Measurements from ENCODE around the gene MRPS31.
"Not testable (repeated sequence)": the region's sequence is repeated elsewhere in the genome, so short reads cannot be mapped to it uniquely, and the experiment has no call there.

MRPS31 gene

GRCh38 chr13:40764587-40765403 is 6.2 kb downstream of the MRPS31 start:
- H3K27ac ChIP-seq, result no peak overlapping the region
- DNase-seq (ENCODE audit: low read depth, low spot score), result no peak

- H3K27ac ChIP-seq, result no peak overlapping the region
- DNase-seq (ENCODE audit: low read depth, low spot score), result no peak
Measured at GRCh38 chr13:40762849-40763248, 8.1 kb downstream of the MRPS31 start.

DNA sequence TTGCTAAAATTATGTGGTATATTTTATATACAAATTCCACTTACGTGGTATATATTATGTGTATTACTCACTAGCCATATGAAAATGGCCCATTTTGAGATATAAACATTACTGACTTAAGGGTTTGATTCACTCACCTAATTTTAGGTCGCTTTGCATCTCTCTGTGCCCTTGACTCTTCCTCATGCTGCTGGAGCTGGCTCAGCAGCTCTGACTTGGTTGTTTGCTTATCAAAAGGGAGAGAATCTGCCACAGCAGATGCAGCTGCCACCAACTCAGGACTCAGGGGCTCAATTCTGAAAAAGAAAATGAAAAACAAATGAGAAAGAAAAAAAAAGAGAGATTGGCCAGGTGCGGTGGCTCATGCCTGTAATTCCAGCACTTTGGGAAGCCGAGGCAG is 12.2 kb downstream of the MRPS31 start:
- DNase-seq (ENCODE audit: low read depth, low spot score), result no peak
- H3K27ac ChIP-seq, result no peak overlapping the region

GRCh38 chr13:40756042-40756441 is 14.9 kb downstream of the MRPS31 start:
- DNase-seq (ENCODE audit: low read depth, low spot score), result no peak
- H3K27ac ChIP-seq, result no peak overlapping the region

GRCh38 chr13:40755082-40755700 is 15.8 kb downstream of the MRPS31 start:
- no peak for DNase-seq (ENCODE audit: low read depth, low spot score)
- no peak overlapping the region for H3K27ac ChIP-seq

DNA sequence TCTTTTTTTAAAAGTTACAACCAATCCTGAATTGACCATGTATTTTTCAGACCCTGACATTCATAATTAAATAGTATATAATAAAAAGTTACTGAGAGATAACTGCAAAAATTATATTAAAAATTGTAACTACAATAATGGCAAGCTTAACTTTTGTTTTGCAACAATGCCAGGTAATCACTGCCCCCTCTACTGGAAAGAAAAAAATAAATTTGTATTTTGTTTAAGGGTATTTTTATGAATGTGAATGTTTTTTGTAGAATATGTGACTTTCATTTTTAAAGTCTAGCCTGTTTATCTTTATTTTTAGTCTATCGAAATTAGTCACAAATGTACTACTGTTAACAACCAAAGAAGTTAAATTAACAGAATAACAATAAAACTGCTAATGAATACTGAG is 21.7 kb downstream of the MRPS31 start:
- no peak overlapping the region for H3K27ac ChIP-seq
- no peak for DNase-seq (ENCODE audit: low read depth, low spot score)

DNA sequence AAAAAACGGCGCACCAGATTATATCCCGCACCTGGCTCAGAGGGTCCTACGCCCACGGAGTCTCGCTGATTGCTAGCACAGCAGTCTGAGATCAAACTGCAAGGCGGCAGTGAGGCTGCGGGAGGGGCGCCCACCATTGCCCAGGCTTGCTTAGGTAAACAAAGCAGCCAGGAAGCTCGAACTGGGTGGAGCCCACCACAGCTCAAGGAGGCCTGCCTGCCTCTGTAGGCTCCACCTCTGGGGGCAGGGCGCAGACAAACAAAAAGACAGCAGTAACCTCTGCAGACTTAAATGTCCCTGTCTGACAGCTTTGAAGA is 35.8 kb downstream of the MRPS31 start:
- not testable (repeated sequence) for DNase-seq (ENCODE audit: low read depth, low spot score); H3K27ac ChIP-seq

GRCh38 chr13:40734536-40735231 is 36.3 kb downstream of the MRPS31 start:
- not testable (repeated sequence) for H3K27ac ChIP-seq

DNA sequence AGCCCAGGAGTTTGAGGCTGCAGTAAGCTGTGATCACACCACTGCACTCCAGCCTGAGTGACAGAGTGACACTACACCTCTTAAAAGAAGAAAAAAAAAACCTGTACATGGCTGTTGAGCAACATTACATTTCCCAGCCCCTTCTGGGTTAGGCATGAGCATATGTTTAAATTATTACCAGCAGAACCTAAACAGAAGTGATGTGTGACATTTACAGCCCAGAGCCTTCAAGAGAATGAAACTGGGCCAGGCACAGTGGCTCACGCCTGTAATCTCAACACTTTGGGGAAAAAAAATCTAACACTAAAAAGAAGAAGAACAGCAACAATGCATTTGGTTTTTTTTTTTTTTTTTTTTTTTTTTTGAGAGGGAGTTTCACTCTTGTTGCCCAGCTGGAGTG is 38.3 kb downstream of the MRPS31 start:
- DNase-seq (ENCODE audit: low read depth, low spot score), result no peak
- no peak overlapping the region for H3K27ac ChIP-seq

More at GRCh38 chr13:40734536-40735231, 36.3 kb downstream of the MRPS31 start:
- DNase-seq (ENCODE audit: low read depth, low spot score), result not testable (repeated sequence)

GRCh38 chr13:40728595-40728994 is 42.4 kb downstream of the MRPS31 start:
- no peak for DNase-seq (ENCODE audit: low read depth, low spot score)

GRCh38 chr13:40714433-40714832 is 56.6 kb downstream of the MRPS31 start:
- not testable (repeated sequence) for H3K27ac ChIP-seq; DNase-seq (ENCODE audit: low read depth, low spot score)

More at GRCh38 chr13:40728595-40728994, 42.4 kb downstream of the MRPS31 start:
- H3K27ac ChIP-seq, result no peak overlapping the region

DNA sequence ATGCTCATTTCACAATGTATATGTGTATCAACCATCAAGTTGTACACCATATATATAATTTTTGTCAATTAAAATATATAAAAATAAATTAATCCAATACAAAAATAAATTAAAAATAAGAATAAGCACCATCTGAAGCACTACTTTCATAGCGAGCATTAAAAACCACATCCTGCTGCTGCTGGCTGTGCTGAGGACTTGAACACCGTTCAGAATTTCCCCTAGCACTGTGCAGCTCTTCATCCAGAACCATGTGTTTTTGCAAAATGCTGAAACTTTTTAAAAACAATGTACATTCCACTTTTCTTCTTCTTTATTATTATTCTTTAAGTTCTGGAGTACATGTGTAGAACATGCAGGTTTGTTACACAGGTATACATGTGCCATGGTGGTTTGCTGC is 64.6 kb downstream of the MRPS31 start:
- H3K27ac ChIP-seq, result no peak overlapping the region
- no peak for DNase-seq (ENCODE audit: low read depth, low spot score)

DNA sequence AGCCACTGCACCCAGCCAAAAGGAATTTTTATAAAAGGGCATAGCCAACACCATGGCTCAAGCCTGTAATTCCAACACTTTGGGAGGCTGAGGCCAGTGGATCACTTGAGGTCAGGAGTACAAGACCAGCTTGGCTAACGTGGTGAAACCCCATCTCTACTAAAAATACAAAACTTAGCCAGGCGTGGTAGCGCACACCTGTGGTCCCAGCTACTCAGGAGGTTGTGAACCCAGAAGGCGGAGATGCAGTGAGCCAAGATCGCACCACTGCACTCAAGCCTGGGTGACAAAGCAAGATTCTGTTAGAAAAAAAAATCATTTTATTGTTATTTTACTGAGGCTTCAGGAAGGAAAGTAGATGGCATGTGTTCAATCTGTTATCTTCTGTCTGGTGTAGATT is 73.3 kb downstream of the MRPS31 start:
- no peak for DNase-seq (ENCODE audit: low read depth, low spot score)
- H3K27ac ChIP-seq, result no peak overlapping the region

GRCh38 chr13:40694426-40694825 is 76.6 kb downstream of the MRPS31 start:
- no peak overlapping the region for H3K27ac ChIP-seq
- DNase-seq (ENCODE audit: low read depth, low spot score), result no peak

DNA sequence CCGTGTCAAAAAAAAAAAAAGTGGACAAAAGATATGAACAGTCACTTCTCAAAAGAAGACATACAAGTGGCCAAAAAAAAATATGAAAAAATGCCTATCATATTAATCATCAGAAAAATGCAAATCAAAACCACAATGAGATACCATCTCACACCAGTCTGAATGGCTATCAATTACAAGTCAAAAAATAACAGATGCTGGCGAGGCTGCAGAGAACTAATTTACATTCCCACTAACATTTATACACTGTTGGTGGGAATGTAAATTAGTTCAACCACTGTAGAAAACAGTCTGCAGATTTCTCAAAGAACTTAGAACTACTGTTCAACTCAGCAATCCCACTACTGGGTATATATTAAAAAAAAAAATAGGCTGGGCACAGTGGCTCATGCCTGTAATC is 78.0 kb downstream of the MRPS31 start:
- no peak overlapping the region for H3K27ac ChIP-seq
- no peak for DNase-seq (ENCODE audit: low read depth, low spot score)

DNA sequence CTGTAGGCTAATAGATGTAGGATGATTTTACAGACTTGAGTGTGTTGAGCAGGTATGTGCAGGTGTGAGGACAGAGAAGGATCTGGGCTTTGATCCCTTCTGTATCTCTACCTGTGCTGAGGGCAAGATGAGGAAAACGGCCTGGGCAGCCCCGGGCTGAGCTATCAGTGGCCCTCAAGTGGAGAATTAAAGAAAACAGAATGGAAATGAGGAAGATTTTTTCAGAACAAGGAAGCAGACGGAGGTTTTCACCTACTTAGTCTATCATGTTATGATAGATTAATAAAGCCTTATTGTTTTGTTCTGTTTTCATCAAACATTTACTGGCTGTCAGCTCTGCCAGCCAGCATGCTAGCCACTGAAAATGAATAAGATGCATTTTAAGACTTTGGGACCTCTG is 82.2 kb downstream of the MRPS31 start:
- H3K27ac ChIP-seq, result no peak overlapping the region
- DNase-seq (ENCODE audit: low read depth, low spot score), result no peak

- no peak for DNase-seq (ENCODE audit: low read depth, low spot score)
- H3K27ac ChIP-seq, result no peak overlapping the region
Measured at GRCh38 chr13:40682449-40683240, 88.3 kb downstream of the MRPS31 start.

DNA sequence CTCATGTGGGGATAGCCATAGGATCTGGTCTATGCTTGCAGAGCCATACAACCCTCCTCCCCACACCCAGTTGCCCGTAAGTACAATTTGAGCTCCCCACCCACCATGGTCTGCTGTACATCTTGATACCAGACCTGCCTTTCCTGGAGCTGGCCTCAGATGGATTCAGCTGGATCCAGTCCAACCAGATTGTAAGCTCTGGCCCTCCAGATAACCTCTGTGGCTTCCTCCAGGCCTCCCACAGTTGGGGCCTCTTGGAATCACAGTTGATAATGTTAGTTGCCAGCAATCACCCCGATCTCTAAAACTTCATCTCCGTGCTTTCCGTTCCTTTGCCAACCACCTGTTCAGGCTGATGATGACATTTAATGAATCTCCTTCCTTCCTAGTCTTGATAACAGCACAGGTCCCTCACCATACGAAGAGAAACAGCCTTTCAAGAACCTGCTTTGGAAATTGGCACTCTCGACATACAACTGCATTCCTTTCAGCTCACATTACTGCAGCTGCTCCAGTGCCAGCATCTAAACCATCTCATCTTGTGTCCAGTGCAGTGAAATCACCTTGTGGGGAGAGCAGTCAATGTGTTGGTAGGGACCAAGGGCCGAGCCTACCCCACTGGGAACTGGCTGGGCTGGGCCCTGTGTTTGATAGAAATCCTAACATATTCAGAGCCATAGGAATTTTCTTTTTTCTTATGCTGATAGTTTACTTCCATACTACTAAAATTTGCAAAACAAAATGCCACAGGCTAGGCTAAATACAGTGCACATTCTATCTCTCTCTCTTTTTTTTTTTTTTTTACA is 89.4 kb downstream of the MRPS31 start:
- no peak overlapping the region for H3K27ac ChIP-seq
- no peak for DNase-seq (ENCODE audit: low read depth, low spot score)

DNA sequence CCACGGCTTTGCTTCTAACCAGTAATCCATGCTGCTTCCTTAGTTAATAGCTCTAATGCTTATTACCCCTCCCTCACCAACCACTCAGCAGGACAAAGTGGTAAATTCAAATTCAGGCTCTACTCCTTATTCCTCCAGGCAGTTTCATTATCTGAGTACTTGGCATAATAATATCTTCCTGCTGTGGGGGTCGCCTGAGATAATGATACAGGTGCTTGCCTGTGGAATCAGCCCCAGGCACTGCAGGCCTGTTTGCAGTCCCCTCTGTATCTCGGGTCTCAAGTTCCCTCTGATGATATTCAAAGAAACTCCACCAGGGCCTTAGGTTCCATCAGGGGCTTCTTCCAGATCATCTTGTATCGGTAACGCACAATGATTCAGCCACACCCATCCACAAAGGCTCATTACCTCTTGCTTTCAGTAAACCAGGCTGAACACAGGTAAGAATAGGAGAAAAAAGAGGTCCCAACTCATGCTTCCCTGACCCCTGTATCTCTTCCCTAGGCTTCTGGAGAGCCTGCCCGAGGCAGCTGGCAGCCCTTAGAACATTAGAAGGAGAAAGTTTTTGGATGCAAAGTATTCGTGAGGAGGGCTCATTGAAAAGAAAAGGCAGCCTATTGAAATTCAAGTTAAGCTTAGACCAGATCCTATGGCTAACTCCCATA is 90.2 kb downstream of the MRPS31 start:
- no peak overlapping the region for H3K27ac ChIP-seq
- no peak for DNase-seq (ENCODE audit: low read depth, low spot score)
